Measurements from ENCODE around the gene UNC13B. TPM values are rescaled to one million over a fixed set of nuclear protein-coding genes. Genes with fewer than 3 reads are reported as not detected.

UNC13B gene
- total RNA-seq, 1 donor, result 6.2 TPM

DNA sequence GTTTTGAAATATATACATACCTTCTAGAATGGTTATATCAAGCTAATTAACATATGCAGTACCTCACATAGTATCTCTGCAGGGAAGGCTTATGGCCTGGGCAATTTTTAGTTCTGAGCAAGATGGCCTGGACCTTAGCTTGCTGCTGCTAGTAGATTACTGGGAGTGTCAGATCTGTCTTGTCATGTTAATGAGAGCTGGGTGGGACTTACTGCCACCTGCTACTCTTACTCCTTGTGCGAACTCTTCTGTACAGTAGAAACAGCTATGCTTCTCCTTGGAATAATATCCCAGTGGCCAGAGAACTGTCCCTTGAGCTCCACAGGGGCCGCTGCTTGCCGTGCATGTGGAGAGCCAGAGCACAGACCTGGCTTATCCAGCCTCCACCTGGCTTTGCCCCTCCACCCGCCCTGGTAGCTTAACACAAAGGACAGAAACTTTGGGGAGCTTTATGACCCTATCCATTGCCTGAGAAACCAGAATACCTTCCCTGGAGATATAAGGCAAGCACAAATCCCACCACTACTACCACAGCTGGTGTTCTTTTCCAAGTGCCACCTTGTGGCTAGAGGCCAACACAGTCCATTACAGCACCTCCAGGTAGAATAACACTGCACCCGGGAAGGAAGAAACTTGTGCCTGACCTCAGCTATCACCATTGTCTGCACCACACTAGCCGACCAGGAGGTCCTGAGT lies 253.7 kb downstream of the UNC13B start:
- DNase-seq (ENCODE audit: low read depth in 2 of 3, low spot score in 2 of 3), result no peak

DNA sequence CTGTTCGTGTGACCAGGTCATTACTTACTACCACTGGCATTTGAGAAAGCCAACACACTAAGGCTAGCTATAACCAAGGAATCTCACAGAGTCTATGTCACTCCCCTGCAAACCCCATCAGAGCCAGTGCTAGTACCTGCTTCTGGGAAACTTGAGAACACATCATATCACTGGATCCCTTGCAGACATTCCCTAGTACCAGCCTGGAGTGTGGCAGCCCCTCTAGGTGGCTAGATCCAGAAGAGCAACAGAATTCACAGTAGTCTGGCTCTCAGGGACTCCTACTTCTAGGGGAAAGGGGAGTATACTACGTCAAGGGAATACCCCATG lies 254.3 kb downstream of the UNC13B start:
- no peak for DNase-seq (ENCODE audit: low read depth in 2 of 3, low spot score in 2 of 3)

DNA sequence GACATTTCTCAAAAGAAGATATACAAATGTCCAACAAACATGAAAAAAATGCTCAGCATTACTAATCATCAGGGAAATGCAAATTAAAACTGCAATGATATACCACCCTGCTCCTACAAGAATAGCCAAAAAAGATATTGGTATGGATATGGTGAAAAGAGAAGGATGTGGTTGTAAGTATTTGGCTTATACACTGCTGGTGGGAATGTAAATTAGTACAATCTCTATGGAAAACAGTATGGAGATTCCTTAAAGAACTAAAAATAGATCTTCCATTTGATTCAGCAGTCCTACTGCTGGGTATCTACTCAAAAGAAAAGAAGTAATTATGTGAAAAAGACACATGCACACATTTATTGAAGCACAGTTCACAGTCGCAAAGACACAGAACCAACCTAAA lies 260.5 kb downstream of the UNC13B start:
- DNase-seq (ENCODE audit: low read depth in 2 of 3, low spot score in 2 of 3), result no peak

DNA sequence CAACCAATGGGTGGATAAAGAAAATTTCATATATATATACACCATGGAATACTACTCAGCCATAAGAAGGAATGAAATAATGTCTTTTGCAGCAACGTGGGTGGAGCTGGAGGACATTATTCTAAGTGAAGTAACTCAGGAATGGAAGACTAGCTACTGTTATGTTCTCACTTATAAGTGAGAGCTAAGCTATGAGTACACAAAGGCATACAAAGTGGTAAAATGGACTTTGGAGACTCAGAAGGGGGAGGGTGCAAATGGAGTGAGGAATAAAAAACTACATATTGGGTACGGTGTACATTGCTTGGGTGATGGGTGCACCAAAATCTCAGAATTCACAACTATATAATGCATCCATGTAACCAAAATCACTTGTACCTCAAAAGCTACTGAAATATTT lies 260.9 kb downstream of the UNC13B start:
- DNase-seq (ENCODE audit: low read depth in 2 of 3, low spot score in 2 of 3), result no peak

GRCh38 chr9:35423499-35423898 lies 261.7 kb downstream of the UNC13B start:
- DNase-seq (ENCODE audit: low read depth in 2 of 3, low spot score in 2 of 3), result no peak

GRCh38 chr9:35424356-35425352 lies 262.8 kb downstream of the UNC13B start:
- no peak for DNase-seq (ENCODE audit: low read depth in 2 of 3, low spot score in 2 of 3)

GRCh38 chr9:35426627-35427026 lies 264.8 kb downstream of the UNC13B start:
- DNase-seq (ENCODE audit: low read depth in 2 of 3, low spot score in 2 of 3), result no peak

DNA sequence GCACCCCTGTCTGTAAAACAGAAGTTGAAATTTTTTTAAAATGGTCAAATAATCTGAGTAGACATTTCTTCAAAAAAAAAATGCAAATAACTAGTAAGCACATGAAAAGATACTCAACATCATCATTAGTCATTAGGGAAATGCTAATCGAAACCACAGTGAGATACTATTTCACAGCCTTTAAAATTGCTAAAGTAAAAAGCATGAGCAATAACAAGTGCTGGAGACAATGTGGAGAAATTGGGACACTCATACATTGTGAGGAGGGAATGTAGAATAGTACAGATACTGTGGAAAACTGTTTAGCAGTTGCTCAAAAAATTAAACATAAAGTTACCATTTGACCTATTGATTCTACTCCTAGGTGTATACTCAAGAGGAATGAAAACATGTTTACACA lies 269.7 kb downstream of the UNC13B start:
- DNase-seq (ENCODE audit: low read depth in 2 of 3, low spot score in 2 of 3), result no peak

DNA sequence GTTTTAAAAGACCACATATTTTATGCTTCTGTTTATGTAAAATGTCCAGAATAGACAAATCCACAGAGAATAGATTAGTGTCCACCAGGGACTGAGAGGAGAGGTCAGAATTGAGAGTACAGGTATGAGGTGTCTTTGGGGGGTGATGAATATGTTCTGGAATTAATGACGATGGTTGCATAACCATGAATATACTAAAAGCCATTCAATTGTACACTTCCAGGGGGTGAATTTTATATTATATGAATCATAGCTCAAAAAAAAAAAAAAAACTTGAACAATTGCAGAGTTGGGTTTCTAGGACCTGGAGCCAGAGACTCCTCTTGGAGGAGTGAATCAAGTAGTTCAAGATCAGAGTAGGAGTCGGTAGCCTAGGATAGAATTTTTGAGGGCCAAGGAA lies 270.3 kb downstream of the UNC13B start:
- DNase-seq (ENCODE audit: low read depth in 2 of 3, low spot score in 2 of 3), result no peak

DNA sequence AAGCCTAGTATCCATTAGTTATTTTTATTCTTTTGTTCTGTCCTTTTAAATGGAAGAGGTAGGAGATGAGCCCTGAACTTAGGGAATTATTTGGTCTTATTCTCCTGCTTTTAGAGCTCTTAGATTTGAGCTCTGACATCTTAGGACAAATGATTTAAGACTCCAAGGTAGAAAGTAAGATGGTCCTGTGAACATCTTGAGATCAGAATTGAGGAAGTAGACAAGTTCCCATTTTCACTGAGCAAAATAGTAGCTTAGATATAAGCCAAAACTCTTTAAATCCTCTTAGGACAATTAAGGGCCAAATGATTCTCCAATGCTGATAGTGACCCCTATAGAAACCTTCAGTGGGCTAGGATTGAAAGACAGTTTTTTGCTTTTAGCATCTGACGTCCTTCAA lies 275.1 kb downstream of the UNC13B start:
- peak in 2 of 3 donors; percentile 8 to 49 for DNase-seq (ENCODE audit: low read depth in 2 of 3, low spot score in 2 of 3)

DNA sequence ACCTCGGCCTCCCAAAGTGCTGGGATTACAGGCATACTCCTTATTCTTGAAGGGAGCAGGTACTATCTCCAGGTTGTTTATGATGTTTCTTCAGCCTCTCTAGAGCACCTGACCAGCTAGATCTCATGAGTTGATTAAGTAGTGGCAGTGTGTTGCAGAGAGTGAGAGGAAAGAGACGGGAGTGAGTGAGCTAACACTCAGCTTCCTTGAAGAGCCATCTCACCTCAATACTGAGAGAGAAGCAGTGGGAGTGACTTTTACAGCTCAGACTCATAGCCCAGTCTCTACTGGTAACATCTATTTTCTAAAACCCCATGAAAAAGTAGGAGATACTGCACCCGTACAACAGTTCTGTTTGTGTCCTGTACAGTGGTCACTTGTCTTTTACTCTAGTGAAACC lies 284.2 kb downstream of the UNC13B start:
- no peak for DNase-seq (ENCODE audit: low read depth in 2 of 3, low spot score in 2 of 3)

DNA sequence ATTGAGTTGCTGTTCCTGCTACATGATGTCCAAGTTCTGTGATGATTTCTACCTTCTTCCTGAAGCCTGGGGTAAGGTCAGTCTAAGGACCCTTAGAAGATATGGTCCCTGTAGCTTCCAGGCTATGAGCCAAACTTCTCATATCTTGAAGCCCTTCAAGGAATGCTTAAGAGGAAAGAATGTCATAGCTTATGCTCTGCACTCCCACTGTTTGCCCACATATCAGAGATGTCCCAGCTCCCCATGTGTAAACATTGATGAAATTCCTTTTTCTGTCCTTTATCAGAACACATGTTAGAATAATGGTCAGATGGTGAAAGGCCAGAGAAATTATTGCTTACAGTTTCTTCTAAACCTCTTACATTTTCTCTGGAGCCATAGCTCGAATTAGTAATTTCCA lies 286.7 kb downstream of the UNC13B start:
- DNase-seq (ENCODE audit: low read depth in 2 of 3, low spot score in 2 of 3), result no peak

DNA sequence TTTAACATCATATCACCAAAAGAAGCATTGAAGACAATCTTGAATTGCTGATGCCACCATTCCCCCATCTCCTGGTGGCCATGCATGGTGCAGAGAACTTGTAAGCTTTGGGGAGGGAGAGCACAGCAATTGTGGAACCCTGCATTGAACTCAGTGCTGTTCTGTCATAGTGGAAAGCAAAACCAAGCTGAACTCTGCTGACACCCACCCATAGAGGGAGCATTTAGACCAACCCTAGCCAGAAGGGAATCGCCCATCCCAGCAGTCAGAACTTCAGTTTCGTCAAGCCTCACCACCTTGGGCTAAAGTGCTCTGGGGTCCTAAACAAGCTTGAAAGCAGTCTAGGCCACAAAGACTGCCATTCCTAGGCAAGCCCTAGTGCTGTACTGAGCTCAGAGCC lies 290.7 kb downstream of the UNC13B start:
- no peak for DNase-seq (ENCODE audit: low read depth in 2 of 3, low spot score in 2 of 3)

GRCh38 chr9:35453786-35454185 lies 292.0 kb downstream of the UNC13B start:
- no peak for DNase-seq (ENCODE audit: low read depth in 2 of 3, low spot score in 2 of 3)

Other genes with a start within 250 kb of the UNC13B start
- gene PHF24, start 203.7 kb upstream of the UNC13B start, total RNA-seq, result under 0.01 TPM
- 3.0 TPM for gene DNAJB5, start 172.3 kb upstream of the UNC13B start, total RNA-seq
- gene VCP, start 89.4 kb upstream of the UNC13B start, total RNA-seq, result 417 TPM
- gene FANCG, start 82.1 kb upstream of the UNC13B start, total RNA-seq, result 21.3 TPM
- gene PIGO, start 65.4 kb upstream of the UNC13B start, total RNA-seq, result 27.7 TPM
- 153 TPM for gene STOML2, start 58.9 kb upstream of the UNC13B start, total RNA-seq
- gene ATOSB, start 46.1 kb upstream of the UNC13B start, total RNA-seq, result 23.2 TPM